ENCODE measurements around the gene CACNA1C. TPM values are rescaled to one million over a fixed set of nuclear protein-coding genes. Genes with fewer than 3 reads are reported as not detected.
A peak's percentile ranks its signal among the peaks of the same experiment; 100 is the strongest.

Gene CACNA1C
- total RNA-seq, 2 donors from 2014 or later = 0.84 to 10.2 TPM

DNA sequence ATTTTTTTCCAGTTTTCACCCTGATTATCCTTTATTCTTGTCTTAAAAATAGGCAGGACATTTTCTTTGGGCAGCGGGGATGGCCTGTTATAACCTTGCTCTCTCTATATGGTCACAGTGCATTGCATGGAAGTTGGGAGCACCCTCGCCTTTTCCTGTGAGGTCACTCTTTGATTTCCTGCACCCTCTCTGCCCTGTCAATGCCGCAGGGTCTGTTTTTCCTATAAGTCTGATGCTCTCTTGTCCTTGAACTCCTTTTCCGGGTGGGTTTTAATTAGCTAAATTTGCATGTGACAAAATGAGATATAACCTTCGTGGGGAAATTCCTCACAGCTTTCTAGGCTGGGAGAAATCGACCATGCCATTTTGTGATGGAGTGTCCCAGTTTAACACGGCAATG lies 194.3 kb downstream of the CACNA1C start:
- Histone ChIP-seq H3K4me3 (no peak overlapping the region), H3K27me3 (no peaks in the 10 kb centered on the region), H3K4me1 (no peaks in the 10 kb centered on the region), H3K9me3 (no peaks in the 10 kb centered on the region), H3K27ac (no peak overlapping the region), H3K9ac (ENCODE audit: low read depth in 2 of 2, low read length in 2 of 2) (no peak overlapping the region), H3K36me3 (no peaks in the 10 kb centered on the region)
- no peak for TF ChIP-seq CTCF (IDR thresholded peaks at IDR 0.05)
- intact Hi-C loops (cut with DNase I) = no loop called here
- no peak for DNase-seq

DNA sequence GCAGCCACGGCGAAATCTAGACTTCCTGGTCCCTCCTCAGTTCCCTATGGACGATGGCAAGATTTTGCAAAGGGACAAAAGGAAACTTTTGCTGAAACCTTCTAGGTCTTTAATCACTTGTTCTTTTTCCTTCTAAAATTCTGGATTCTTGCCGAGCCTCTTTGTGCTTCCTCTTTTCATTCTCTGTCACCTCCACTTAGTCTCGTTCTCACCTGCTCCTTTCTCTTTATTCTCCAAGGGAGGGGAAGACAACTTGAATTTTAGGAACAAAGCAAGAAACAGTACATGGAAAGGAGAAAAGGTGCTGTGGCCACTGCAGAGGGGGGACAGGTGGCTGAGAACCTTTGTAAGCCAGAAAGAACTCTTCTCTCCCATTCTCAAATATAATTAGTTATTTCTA lies 194.8 kb downstream of the CACNA1C start:
- no peak overlapping the region for H3K27ac ChIP-seq
- TF ChIP-seq CTCF (IDR thresholded peaks at IDR 0.05) = no peak
- no peaks in the 10 kb centered on the region for H3K27me3 ChIP-seq
- no peak overlapping the region for H3K4me3 ChIP-seq
- H3K4me1 ChIP-seq = no peaks in the 10 kb centered on the region
- no peaks in the 10 kb centered on the region for H3K9me3 ChIP-seq
- no peak overlapping the region for H3K9ac ChIP-seq (ENCODE audit: low read depth in 2 of 2, low read length in 2 of 2)
- DNase-seq = no peak
- no peaks in the 10 kb centered on the region for H3K36me3 ChIP-seq
- intact Hi-C loops (cut with DNase I) = no loop called here

- Histone ChIP-seq H3K27me3 (no peaks in the 10 kb centered on the region), H3K4me1 (no peaks in the 10 kb centered on the region), H3K36me3 (no peaks in the 10 kb centered on the region), H3K9ac (ENCODE audit: low read depth in 2 of 2, low read length in 2 of 2) (no peak overlapping the region), H3K27ac (peak overlapping the region; percentile 11), H3K4me3 (no peak overlapping the region), H3K9me3 (no peaks in the 10 kb centered on the region)
- no peak for TF ChIP-seq CTCF (IDR thresholded peaks at IDR 0.05)
- no peak for DNase-seq
- intact Hi-C loops (cut with DNase I) = no loop called here
These were observed 195.5 kb downstream of the CACNA1C start for GRCh38 chr12:2248087-2248900.

DNA sequence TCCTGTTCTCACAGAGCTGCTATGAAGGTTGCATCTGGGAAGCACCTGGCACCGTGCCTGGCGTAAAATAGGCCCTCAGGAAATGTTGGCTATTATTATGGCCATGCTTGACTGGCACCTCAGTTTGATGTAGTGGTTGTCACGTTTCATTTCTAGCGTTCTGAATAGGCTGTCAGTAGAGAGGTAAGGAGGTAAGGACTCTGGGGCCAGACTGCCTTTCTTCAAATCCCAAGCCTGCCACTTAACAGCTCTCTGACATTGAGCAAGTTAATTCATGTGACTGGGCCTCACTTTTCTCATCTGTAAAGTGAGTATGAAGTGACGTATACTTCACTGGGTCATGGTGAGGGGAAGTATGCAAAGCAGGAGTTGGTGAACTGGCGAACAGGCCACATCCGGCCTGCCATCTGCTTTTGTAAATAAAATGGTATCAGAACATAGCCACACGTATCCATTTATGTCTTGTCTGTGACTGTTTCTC lies 196.2 kb downstream of the CACNA1C start:
- no peak for DNase-seq
- H3K36me3 ChIP-seq = no peaks in the 10 kb centered on the region
- H3K4me3 ChIP-seq = no peak overlapping the region
- H3K9ac ChIP-seq (ENCODE audit: low read depth in 2 of 2, low read length in 2 of 2) = no peak overlapping the region
- TF ChIP-seq CTCF (IDR thresholded peaks at IDR 0.05) = no peak
- intact Hi-C loops (cut with DNase I) = no loop called here
- no peak overlapping the region for H3K27ac ChIP-seq
- no peaks in the 10 kb centered on the region for H3K27me3 ChIP-seq
- H3K4me1 ChIP-seq = no peaks in the 10 kb centered on the region
- H3K9me3 ChIP-seq = no peaks in the 10 kb centered on the region

GRCh38 chr12:2250797-2251196 lies 198.0 kb downstream of the CACNA1C start:
- Histone ChIP-seq H3K9ac (ENCODE audit: low read depth in 2 of 2, low read length in 2 of 2) (no peak overlapping the region), H3K4me1 (no peaks in the 10 kb centered on the region), H3K4me3 (no peak overlapping the region), H3K36me3 (no peaks in the 10 kb centered on the region), H3K27me3 (no peaks in the 10 kb centered on the region), H3K9me3 (no peaks in the 10 kb centered on the region), H3K27ac (no peak overlapping the region)
- TF ChIP-seq CTCF (IDR thresholded peaks at IDR 0.05) = no peak
- no peak for DNase-seq
- intact Hi-C loops (cut with DNase I) = no loop called here
